WTC11 (cell line): Measurements from ENCODE around the gene MRPL10. TPM values are rescaled to one million over a fixed set of nuclear protein-coding genes. Genes with fewer than 3 reads are reported as not detected.

Experiments
- ATAC-seq: fragments of 200-7000 bp; cut with Tn5 transposase; 2 replicates; pipeline ENCODE4 v1.10.0; 2021; ENCODE audit warnings: mild to moderate bottlenecking, moderate library complexity
- CTCF ChIA-PET: fragments of 300-600 bp; sonication (Branson Sonifier 250); formaldehyde crosslinking; loops from one replicate; lab custom pipeline; 2021; ENCODE audit warnings: antibody characterized with exemption; lab: Charles Lee
- POLR2A ChIA-PET: fragments of 350-600 bp; sonication (Branson Sonifier 250); formaldehyde crosslinking; loops from one replicate; lab custom pipeline; 2021; ENCODE audit warnings: antibody characterized with exemption; lab: Charles Lee
- DNase-seq: peaks from one replicate; pipeline ENCODE4 v3.0.0; 2021; ENCODE audit warnings: low spot score
- H3K27ac Mint-ChIP-seq: 2 replicates; pipeline ENCODE4 v1.8.0; 2021; ENCODE audit warnings: mixed read lengths
- H3K27me3 Mint-ChIP-seq: 2 replicates; pipeline ENCODE4 v1.8.0; 2021; ENCODE audit warnings: low read depth, mild to moderate bottlenecking, moderate library complexity, mixed read lengths
- H3K36me3 Mint-ChIP-seq: 2 replicates; pipeline ENCODE4 v1.8.0; 2021; ENCODE audit warnings: mixed read lengths
- H3K4me1 Mint-ChIP-seq: 2 replicates; pipeline ENCODE4 v1.8.0; 2022; ENCODE audit warnings: mixed read lengths
- H3K4me3 Mint-ChIP-seq: 2 replicates; pipeline ENCODE4 v1.8.0; 2021; ENCODE audit warnings: mild to moderate bottlenecking, moderate library complexity, mixed read lengths
- H3K9me3 Mint-ChIP-seq: 2 replicates; pipeline ENCODE4 v1.8.0; 2021; ENCODE audit warnings: mixed read lengths
- ATF1 ChIP-seq: sonication (generic); formaldehyde crosslinking; IDR thresholded peaks from 2 replicates; pipeline ENCODE4 v1.8.1; 2023; ENCODE audit warnings: mild to moderate bottlenecking, moderate library complexity, missing genetic modification reagents
- CDX4 ChIP-seq: fragments of 250-450 bp; sonication (Bioruptor Pico); IDR thresholded peaks from 2 replicates; pipeline ENCODE4 v1.9.0; 2021; ENCODE audit warnings: moderate library complexity, mild to moderate bottlenecking, inconsistent platforms, borderline replicate concordance
- CTCF ChIP-seq: fragments of 200-600 bp; IDR thresholded peaks from 2 replicates; pipeline ENCODE4 v1.8.0; 2022; ENCODE audit warnings: antibody characterized with exemption
- ELF4 ChIP-seq: sonication (generic); formaldehyde crosslinking; IDR thresholded peaks from 2 replicates; pipeline ENCODE4 v1.8.1; 2022; ENCODE audit warnings: low read depth, mild to moderate bottlenecking, moderate library complexity, missing genetic modification reagents
- EMX1 ChIP-seq: fragments of 250-450 bp; sonication (Bioruptor Pico); IDR thresholded peaks from 2 replicates; pipeline ENCODE4 v1.8.0; 2021; ENCODE audit warnings: mild to moderate bottlenecking
- GTF2I ChIP-seq: fragments of 250-450 bp; sonication (Bioruptor Pico); conservative IDR thresholded peaks from 2 replicates; pipeline ENCODE4 v1.4.0; 2021; ENCODE audit warnings: mild to moderate bottlenecking
- HMGXB4 ChIP-seq: sonication (generic); formaldehyde crosslinking; IDR thresholded peaks from 2 replicates; pipeline ENCODE4 v1.8.1; 2023; ENCODE audit warnings: mild to moderate bottlenecking, moderate library complexity, missing genetic modification reagents
- IRF1 ChIP-seq: sonication (generic); formaldehyde crosslinking; IDR thresholded peaks from 2 replicates; pipeline ENCODE4 v1.8.0; 2023; ENCODE audit warnings: missing genetic modification reagents
- IRF2 ChIP-seq: sonication (generic); formaldehyde crosslinking; IDR thresholded peaks from 2 replicates; pipeline ENCODE4 v1.8.0; 2022; ENCODE audit warnings: low read depth, missing genetic modification reagents, borderline replicate concordance
- JAZF1 ChIP-seq: fragments of 250-450 bp; sonication (Bioruptor Pico); IDR thresholded peaks from 2 replicates; pipeline ENCODE4 v1.9.0; 2021; ENCODE audit warnings: moderate library complexity, mild to moderate bottlenecking, inconsistent platforms
- KAT7 ChIP-seq: sonication (generic); formaldehyde crosslinking; IDR thresholded peaks from 2 replicates; pipeline ENCODE4 v1.8.1; 2023; ENCODE audit warnings: missing genetic modification reagents, mild to moderate bottlenecking, borderline replicate concordance
- MYBL2 ChIP-seq: sonication (generic); formaldehyde crosslinking; IDR thresholded peaks from 2 replicates; pipeline ENCODE4 v1.8.1; 2023; ENCODE audit warnings: mild to moderate bottlenecking, moderate library complexity, missing genetic modification reagents
- NR2C2 ChIP-seq: sonication (generic); formaldehyde crosslinking; IDR thresholded peaks from 2 replicates; pipeline ENCODE4 v1.8.0; 2022; ENCODE audit warnings: mild to moderate bottlenecking, missing genetic modification reagents
- SMAD4 ChIP-seq: sonication (generic); formaldehyde crosslinking; IDR thresholded peaks from 2 replicates; pipeline ENCODE4 v1.8.0; 2022; ENCODE audit warnings: mild to moderate bottlenecking, missing genetic modification reagents
- SP1 ChIP-seq: sonication (generic); formaldehyde crosslinking; conservative IDR thresholded peaks from 2 replicates; pipeline ENCODE4 v1.8.1; 2022; ENCODE audit warnings: missing genetic modification reagents
- TCF7 ChIP-seq: sonication (generic); formaldehyde crosslinking; IDR thresholded peaks from 2 replicates; pipeline ENCODE4 v1.8.0; 2022; ENCODE audit warnings: mild to moderate bottlenecking, low read depth, missing genetic modification reagents, moderate library complexity
- TP53 ChIP-seq: sonication (generic); formaldehyde crosslinking; IDR thresholded peaks from 2 replicates; pipeline ENCODE4 v1.8.1; 2023; ENCODE audit warnings: mild to moderate bottlenecking, missing genetic modification reagents
- USF1 ChIP-seq: sonication (generic); formaldehyde crosslinking; IDR thresholded peaks from 2 replicates; pipeline ENCODE4 v1.8.0; 2022; ENCODE audit warnings: mild to moderate bottlenecking, missing genetic modification reagents
- ZNF121 ChIP-seq: sonication (generic); formaldehyde crosslinking; IDR thresholded peaks from 2 replicates; pipeline ENCODE4 v1.8.0; 2023; ENCODE audit warnings: missing genetic modification reagents
- ZNF532 ChIP-seq: fragments of 250-450 bp; sonication (Bioruptor Pico); IDR thresholded peaks from 2 replicates; pipeline ENCODE4 v1.9.0; 2021; ENCODE audit warnings: mild to moderate bottlenecking, borderline replicate concordance
- ZNF671 ChIP-seq: fragments of 250-450 bp; sonication (Bioruptor Pico); IDR thresholded peaks from 2 replicates; pipeline ENCODE4 v1.8.0; 2021; ENCODE audit warnings: mild to moderate bottlenecking
- ZSCAN18 ChIP-seq: fragments of 250-450 bp; sonication (Bioruptor Pico); IDR thresholded peaks from 2 replicates; pipeline ENCODE4 v2.1.2; 2022; ENCODE audit warnings: mild to moderate bottlenecking, moderate library complexity
- total RNA-seq: library from RNA; stranded (reverse); gene quantifications from 3 replicates; pipeline ENCODE4 v1.2.3, GENCODE V29; 2021

Gene MRPL10
- total RNA-seq, 1 experiment from 2014 or later, result 80.1 TPM

GRCh38 chr17:47810200-47810821 is 21.0 kb downstream of the MRPL10 start:
- ChIA-PET CTCF (interaction anchor here (1.0 kb wide), 2 partner anchors 63 to 168 kb away, joined by 3 read pairs; no protein-coding TSS in a partner anchor), POLR2A (no interaction called here)
- DNase-seq, result peak; percentile 55
- no peaks in the 10 kb centered on the region for H3K9me3 Mint-ChIP-seq
- H3K4me1 Mint-ChIP-seq, result peaks cover 6% of the 10 kb centered on the region
- H3K27me3 Mint-ChIP-seq, result no peaks in the 10 kb centered on the region
- H3K27ac Mint-ChIP-seq, result no peak overlapping the region; the same call in 1 of the 2 replicates
- no peak for TF ChIP-seq TP53 (CRISPR knock-in tag)
- TF ChIP-seq MYBL2 (CRISPR knock-in tag), result no peak
- no peak for TF ChIP-seq EMX1 (CRISPR knock-in tag)
- TF ChIP-seq TCF7 (CRISPR knock-in tag), result no peak
- no peak for TF ChIP-seq SMAD4 (CRISPR knock-in tag)
- TF ChIP-seq JAZF1, result no peak
- no peak for TF ChIP-seq HMGXB4 (CRISPR knock-in tag)
- no peak for TF ChIP-seq GTF2I (CRISPR knock-in tag)
- TF ChIP-seq CTCF, result no peak
- no peak for TF ChIP-seq IRF2 (CRISPR knock-in tag)
- TF ChIP-seq ZSCAN18 (CRISPR knock-in tag), result no peak
- TF ChIP-seq ELF4, result no peak
- no peak overlapping the region for H3K4me3 Mint-ChIP-seq
- ATAC-seq, result peak; percentile 83
- H3K36me3 Mint-ChIP-seq, result no peaks in the 10 kb centered on the region

GRCh38 chr17:47808830-47809480 is 22.4 kb downstream of the MRPL10 start:
- Mint-ChIP-seq H3K4me3 (no peak overlapping the region), H3K27me3 (no peaks in the 10 kb centered on the region), H3K9me3 (no peaks in the 10 kb centered on the region), H3K4me1 (peaks cover 6% of the 10 kb centered on the region), H3K36me3 (no peaks in the 10 kb centered on the region), H3K27ac (no peak overlapping the region)
- no peak for ATAC-seq
- ChIA-PET CTCF (no interaction called here), POLR2A (no interaction called here)
- no peak for DNase-seq
- no peak for TF ChIP-seq ZNF121
- no peak for TF ChIP-seq KAT7 (CRISPR knock-in tag)
- TF ChIP-seq IRF1 (CRISPR knock-in tag), result no peak
- TF ChIP-seq USF1, result no peak
- TF ChIP-seq ATF1 (CRISPR knock-in tag), result no peak
- no peak for TF ChIP-seq NR2C2 (CRISPR knock-in tag)
- no peak for TF ChIP-seq ZNF532 (CRISPR knock-in tag)
- no peak for TF ChIP-seq CDX4 (CRISPR knock-in tag)
- no peak for TF ChIP-seq ZNF671 (CRISPR knock-in tag)
- no peak for TF ChIP-seq SP1 (CRISPR knock-in tag)
